GM19397 (cell line): ENCODE data around the gene SOCS3.
A peak's percentile ranks its signal among the peaks of the same experiment; 100 is the strongest.
"Not testable (repeated sequence)": the region's sequence is repeated elsewhere in the genome, so short reads cannot be mapped to it uniquely, and the experiment has no call there.

Experiments
- ATAC-seq: cut with Tn5 transposase; IDR thresholded peaks from one replicate; pipeline ENCODE4 v1.9.1; 2021; ENCODE audit warnings: mild to moderate bottlenecking, moderate library complexity; ENCODE audit not compliant: unreplicated experiment

Gene SOCS3

GRCh38 chr17:78314683-78315354 is 45.1 kb downstream of the SOCS3 start:
- ATAC-seq = no peak

GRCh38 chr17:78313735-78314648 is 45.9 kb downstream of the SOCS3 start:
- ATAC-seq = peak; percentile 32

GRCh38 chr17:78309659-78310255 is 50.1 kb downstream of the SOCS3 start:
- ATAC-seq = not testable (repeated sequence)

GRCh38 chr17:78307887-78308638 is 51.8 kb downstream of the SOCS3 start:
- no peak for ATAC-seq

GRCh38 chr17:78306913-78307312 is 53.0 kb downstream of the SOCS3 start:
- ATAC-seq = no peak
